ENCODE measurements around the gene ZNF160.
A peak's percentile ranks its signal among the peaks of the same experiment; 100 is the strongest.
"Not testable (repeated sequence)": the region's sequence is repeated elsewhere in the genome, so short reads cannot be mapped to it uniquely, and the experiment has no call there.

The ZNF160 gene

GRCh38 chr19:53103234-53104203 is at the start of gene ZNF160:
Gene ZNF160, minus strand, starts transcription at chr19:53103422. Its CDS starts 17,146 bp downstream, at chr19:53086276.
- peak; percentile 98 to 99 for DNase-seq

- DNase-seq, result no peak
Measured at GRCh38 chr19:53147645-53148044, 44.4 kb upstream of the ZNF160 start.

DNA sequence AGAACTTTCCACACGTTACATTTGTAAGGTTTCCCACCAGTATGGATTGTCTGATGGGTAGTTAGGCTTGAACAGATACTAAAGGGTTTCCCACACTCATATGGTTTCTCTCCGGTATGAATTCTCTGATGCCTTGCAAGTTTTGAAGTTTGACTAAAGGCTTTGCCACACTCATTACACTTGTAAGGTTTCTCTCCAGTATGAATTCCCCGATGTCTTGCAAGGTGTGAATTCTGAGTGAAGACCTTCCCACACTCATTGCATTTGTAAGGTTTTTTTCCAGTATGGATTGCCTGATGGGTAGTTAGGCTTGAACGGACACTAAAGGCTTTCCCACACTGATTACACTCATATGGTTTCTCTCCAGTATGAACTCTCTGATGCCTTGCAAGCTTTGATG is 37.1 kb upstream of the ZNF160 start:
- DNase-seq, result no peak

DNA sequence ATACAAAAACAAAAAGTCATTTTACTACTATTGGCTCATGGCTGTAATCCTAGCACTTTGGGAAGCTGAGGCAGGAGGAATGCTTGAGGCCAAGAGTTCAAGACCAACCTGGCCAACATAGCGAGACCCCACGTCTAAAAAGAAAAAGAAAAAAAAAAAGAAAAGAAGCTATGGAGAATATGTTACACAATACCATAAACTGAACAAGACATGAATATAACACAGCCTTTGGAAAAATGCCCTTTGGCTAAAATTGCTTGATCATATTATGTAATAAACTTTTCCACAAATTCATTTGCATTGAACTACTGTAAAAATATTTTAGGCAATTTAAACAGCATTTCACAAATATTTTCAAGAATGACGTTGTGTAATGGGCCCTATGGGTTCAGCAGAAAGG is 33.2 kb upstream of the ZNF160 start:
- no peak for DNase-seq

DNA sequence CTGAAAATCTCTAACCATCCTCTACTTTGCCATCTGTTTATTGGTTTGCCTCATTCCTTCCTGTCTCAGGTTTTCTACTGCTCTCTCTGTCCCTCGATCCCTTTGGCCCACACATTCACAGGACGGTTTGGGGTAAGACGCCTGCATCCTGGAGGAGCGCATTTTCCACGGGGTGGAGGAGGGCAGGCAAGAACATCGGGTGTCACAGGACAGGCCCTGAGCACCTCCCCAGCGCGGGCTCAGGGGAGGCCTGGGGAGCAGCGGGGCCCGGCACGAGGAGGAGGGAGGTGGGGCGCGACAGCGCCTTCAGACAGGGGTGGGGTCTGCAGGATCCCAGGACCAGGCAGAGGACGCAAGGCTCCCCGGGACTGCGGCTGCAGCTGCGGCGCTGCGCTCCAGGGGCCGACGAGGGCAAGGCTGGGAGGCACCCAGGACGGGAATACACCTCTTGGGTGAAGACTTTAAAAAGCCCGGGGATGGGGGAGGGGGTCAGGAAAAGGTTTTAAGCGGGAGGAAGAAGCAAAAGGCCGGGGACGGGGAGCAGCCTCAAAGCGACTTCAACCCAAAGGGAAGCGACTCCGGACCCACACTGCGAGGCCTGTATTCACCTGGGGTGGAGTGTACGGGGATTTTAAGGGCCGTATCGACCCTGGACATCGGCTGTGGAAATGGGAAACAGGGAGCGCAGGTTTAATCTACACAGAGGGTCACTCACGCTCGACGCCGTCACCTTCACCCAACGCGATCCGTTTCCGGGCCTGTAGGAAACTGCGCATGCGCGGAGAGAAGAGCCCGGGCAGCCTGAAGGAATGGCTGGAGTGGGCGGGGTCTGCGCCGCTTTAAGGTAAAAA is 29.1 kb upstream of the ZNF160 start, which contains the start of gene ZNF415:
Gene ZNF415, minus strand, starts transcription at position 770 of the 851 bp plus-strand sequence. CDS start 10,234 bp downstream, outside the sequence.
- peak; percentile 60 to 72 for DNase-seq

DNA sequence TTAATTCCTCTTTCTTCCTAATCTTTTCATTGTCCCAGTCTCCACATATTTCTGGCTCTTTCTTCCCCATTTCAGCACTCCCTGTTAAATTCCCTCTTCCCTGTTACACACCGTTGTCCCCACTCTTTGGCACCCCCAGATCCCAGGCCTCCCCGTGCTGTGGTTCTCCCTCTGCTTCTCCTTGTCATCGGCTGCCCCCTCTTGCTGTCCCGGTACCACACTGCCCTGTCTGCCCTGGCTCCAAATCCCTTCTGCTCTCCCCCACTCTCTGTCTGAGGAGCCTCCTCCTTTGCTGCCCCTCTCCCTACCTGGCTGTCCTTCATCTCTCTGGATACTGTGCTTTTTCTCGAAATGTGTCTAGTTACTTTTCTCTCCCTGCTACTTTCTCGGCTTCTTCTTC is 28.5 kb upstream of the ZNF160 start:
- DNase-seq, result no peak

DNA sequence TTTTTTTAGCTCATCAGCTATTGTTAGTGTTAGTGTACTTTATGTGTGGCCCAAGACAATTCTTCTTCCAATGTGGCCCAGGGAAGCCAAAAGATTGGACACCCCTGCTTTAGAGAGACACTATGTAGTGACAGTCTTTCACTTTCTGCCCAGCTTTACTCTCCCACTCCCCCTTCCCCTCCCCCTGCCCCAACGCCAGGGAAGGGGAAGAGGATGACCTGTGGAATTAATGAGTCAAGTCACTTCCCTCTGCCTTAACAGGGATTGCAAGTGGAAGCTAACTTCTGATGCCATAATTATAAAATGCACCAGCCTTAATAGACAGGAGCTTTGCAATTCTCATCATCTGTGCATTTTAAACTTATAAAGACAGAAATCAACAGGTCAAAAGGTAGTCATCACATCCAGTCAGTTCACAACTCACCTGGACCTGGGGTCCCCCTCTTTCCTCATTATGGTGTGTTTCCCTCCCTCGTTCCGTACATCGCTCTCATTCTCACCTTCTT is 27.9 kb upstream of the ZNF160 start:
- no peak for DNase-seq

DNA sequence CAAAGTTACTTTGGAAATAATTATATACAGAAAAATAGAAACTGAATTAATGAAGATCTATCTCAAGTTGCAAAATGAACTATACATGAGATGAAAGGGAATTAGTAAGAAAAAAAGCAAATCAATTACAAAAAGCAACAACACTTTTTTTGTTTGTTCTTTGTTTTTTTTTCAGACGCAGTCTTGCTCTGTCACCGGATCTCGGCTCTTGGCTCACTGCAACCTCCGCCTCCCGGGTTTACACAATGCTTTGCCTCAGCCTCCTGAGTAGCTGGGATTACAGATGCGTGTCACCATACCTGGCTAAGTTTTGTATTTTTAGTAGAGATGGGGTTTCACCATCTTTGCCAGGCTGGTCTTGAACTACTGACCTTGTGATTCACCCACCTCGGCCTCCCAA is 27.3 kb upstream of the ZNF160 start:
- no peak for DNase-seq

DNA sequence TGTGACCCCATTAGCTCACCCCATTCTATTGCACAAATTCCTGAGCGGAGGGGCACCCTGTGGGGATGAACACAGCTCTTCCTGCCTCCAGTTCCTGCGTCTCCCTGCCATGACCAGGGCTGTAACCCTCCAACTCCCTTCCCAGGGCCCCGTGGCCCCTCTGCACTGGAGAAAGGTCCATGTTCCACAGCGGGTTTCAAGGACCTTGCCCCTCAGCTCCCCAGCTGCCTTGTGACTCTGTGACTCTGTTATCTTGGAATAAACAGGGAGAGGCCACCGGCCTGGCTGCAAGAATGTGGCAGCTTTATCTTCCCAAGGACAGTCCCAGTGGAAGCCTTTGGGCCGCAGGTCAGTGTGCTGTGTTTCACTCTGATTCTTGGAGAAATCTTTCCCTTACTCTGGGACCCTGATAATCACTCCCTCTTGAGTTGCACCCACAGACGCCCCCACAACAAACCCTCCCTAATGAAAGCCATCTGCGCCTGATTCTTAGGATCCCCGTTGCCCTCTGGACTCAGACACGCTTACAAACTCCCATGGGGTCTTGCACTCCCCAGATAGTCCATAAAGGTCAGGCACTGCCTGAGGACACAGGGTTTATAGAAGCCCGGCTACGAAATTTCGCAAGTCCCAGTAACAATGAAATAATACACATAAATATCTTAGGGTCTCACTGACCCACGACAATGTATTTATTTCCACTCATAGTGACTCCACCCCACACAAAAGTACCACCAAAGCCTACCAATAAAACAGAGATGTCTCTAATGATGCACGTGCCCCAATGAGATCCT is 23.7 kb upstream of the ZNF160 start:
- not testable (repeated sequence) for DNase-seq

- no peak for DNase-seq
Measured at GRCh38 chr19:53123400-53123799, 20.2 kb upstream of the ZNF160 start.

DNA sequence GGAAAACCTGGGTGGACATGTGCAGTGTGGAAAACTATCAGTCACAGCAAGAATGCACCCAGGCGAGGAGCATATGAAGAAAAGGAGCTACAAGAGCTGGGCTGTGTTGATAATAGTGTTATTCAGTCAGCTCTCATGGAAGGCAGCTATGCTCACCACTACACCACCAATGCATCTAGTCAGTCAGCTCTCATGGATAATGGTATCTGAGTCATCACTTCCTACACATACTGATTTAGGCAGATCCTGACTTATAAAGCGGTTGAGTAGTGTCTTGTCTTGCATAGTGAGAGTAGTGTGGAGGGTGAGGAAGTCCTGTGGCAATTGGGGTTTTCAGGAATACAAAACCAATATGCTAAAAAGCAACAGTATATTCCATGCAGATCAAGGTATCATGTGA is 9.1 kb upstream of the ZNF160 start:
- no peak for DNase-seq

GRCh38 chr19:53109527-53109926 is 6.3 kb upstream of the ZNF160 start:
- DNase-seq, result no peak

DNA sequence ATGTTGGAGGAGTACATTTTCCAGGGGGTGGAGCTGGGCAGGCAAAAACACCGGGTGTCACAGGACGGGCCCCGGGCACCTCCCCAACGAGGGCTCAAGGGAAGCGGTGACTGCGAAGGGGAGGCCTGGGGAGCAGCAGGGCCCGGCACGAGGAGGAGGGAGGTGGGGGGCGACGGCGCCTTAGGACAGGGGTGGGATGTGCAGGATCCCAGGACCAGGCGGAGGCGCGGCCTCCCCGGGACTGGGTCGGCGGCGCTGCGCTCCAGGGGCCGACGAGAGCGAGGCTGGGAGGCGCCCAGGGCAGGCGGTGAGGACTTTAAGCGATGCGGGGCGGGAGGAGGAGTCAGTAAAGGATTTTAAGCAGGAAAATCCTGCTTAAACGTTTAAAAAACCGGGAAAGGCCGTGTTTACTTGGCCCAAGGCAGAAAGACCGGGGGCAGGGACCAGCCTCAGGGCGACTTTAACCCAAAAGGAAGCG is 427 bp downstream of the ZNF160 start:
- DNase-seq, result peak; percentile 38 to 42

DNA sequence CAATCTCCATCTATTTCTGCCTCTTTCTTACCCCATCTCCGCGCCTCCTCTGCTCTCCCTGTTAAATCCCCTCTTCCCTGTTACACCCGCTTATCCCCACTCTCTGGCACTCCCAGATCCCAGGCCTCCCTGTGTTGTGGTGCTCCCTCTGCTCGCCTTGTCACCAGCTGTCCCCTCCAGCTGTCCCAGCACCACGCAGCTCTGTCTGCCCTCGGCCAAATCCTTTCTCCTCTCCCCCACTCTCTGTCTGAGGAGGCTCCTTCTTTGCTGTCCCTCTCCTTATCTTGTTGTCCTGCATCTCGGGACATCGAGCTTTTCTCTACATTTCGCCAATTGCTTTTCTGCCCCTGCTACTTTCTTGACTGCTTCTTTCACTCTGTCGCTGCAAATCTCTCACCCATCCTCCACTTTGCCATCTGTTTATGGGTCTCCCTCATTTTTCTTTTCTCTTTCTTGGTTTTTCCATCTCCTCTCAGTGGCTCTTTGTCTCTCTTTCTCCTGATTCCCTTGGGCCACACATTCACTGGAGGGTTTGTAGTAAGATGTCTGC is 941 bp downstream of the ZNF160 start:
- peak in 1 of 2 donors; percentile 4 for DNase-seq

- peak in 1 of 2 donors; percentile 8 for DNase-seq
Measured at GRCh38 chr19:53101518-53101917, 1.7 kb downstream of the ZNF160 start.

GRCh38 chr19:53098570-53098969 is 4.7 kb downstream of the ZNF160 start:
- not testable (repeated sequence) for DNase-seq

- not testable (repeated sequence) for DNase-seq
Measured at GRCh38 chr19:53096982-53097690, 6.1 kb downstream of the ZNF160 start.

DNA sequence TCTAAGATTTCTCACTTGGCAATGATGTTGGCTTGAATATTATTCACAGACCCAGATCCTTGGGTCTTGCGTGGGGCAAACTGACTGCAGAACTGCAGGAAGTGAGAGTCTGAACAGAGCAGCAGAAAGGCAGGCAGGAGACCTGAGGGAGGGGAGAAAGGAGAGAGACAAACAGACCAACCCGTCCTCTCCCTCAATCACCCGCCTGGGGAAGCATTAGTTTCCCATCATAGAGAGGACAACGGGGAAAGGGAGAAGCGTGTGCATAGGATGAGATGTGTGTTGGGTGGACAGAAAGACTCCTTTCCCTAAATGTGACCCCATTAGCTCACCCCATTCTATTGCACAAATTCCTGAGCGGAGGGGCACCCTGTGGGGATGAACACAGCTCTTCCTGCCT is 6.6 kb downstream of the ZNF160 start:
- DNase-seq, result not testable (repeated sequence)

- DNase-seq, result no peak
Measured at GRCh38 chr19:53094754-53095575, 8.3 kb downstream of the ZNF160 start.

DNA sequence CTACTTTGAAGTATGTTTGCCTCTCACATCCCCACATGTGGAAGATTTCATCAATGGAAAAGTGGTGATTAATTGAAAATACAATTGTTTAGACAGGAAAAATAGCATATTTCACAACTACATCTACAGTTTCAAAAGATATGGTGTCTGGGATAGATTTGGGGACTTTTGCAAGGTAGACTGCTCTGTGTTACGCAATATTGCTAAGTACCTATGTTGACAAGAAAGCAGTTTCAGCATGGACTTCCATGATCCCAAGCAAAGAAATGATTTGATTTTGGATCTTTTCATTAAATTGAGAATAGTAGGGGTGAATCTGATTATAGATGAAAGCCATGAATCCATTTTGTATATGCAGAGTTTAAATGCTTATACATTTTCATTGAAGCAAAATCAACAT is 10.5 kb downstream of the ZNF160 start:
- no peak for DNase-seq
